HG02642 (cell line): ENCODE measurements around the gene CRB3.
A peak's percentile ranks its signal among the peaks of the same experiment; 100 is the strongest.
"Not testable (repeated sequence)": the region's sequence is repeated elsewhere in the genome, so short reads cannot be mapped to it uniquely, and the experiment has no call there.

Experiments used
- ATAC-seq: cut with Tn5 transposase; IDR thresholded peaks from one replicate; pipeline ENCODE4 v1.9.1; 2021; ENCODE audit warnings: mild to moderate bottlenecking; ENCODE audit not compliant: unreplicated experiment, poor library complexity

CRB3 gene

DNA sequence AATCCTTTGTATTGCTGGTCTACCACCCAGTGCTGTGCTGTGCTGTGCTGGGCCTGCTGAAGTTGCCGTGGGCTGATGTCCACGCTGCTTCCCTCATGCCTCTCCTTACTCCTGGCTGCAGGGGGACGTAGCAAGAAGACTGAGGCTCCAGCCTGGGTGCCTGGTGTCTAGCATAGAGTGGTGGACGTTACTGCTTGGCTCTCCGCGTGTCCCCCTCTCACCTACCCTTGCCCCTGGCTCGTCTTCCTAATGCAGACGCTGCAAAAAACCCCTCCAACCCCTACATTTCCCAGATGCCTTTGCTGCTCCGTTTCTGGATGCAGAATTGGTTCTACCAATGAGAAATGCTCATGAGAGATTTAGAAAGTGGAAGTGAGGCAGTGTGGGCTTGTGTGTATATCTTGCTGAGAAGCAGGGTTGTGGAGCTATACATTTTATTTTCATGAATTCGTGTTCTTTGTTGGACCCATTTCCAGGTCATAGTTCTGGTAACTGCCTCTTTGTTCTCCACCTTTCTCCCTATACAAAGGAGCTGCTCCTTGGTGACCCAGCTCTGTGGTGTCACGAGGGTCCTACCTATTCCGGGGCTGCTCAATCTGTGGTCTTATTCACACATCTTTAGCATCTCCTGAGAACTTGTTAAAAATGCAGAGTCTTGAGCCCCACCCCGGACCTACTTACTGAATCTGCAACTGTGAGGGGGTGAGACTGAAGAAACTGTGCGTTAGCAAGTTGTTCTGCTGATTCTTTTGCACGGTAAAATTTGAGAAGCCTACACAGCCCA, 25.4 kb downstream of the CRB3 start:
- peak; percentile 71 for ATAC-seq

DNA sequence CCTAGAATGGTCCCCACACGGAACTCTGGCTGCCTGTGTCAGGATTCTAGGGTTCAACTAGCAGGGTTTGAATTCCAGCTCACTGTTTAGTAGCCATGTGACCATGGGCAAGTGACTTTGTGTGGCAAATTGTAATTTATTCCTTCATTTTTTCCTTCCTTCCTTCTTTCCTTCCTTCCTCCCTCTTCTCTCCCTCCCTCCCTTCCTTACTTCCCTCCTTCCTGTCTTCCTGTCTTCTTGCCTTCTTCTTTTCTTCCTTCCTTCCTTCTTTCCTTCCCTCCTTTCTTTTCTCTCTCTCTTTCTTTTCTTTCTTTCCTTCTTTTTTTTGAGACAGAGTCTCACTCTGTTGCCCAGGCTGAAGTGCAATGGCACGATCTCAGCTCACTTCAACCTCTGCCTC, 26.1 kb downstream of the CRB3 start:
- no peak for ATAC-seq

DNA sequence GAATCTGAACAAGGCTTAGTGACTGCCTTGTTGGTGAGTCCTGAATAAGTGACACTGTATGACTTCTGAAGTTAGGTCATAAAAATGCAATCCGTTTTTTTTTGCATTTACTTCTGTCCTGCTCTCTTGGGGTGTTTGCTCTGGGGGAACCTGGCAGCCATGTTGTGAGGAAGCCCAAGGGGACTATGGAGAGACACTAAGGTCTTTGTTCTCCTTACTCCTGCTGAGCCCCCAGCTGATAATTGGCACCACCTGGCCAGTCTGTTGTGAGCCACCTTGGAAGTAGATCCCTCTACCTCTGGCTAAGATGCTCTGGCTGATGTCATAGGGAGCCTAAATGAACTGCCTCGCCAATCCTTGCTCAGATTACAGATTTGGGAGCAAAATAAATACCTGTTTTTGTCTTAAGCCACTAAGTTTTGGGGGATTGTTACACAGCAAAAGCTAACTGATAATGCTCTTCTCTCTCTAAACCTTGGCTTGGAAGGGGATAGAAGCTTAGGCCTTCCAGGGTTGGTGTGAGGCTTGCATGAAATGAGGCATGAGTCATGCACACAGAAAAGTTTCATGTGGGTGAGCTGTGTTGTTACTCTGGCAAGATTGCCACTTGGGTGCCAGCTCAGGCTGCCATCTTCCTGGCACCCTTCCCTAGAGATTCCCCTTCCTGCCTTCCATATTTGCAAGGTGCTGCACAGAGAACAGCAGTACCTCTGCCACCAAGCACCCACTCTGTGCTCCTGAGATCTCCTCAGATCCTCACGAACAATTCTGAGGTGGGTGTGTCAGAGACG, 27.9 kb downstream of the CRB3 start:
- ATAC-seq = no peak

DNA sequence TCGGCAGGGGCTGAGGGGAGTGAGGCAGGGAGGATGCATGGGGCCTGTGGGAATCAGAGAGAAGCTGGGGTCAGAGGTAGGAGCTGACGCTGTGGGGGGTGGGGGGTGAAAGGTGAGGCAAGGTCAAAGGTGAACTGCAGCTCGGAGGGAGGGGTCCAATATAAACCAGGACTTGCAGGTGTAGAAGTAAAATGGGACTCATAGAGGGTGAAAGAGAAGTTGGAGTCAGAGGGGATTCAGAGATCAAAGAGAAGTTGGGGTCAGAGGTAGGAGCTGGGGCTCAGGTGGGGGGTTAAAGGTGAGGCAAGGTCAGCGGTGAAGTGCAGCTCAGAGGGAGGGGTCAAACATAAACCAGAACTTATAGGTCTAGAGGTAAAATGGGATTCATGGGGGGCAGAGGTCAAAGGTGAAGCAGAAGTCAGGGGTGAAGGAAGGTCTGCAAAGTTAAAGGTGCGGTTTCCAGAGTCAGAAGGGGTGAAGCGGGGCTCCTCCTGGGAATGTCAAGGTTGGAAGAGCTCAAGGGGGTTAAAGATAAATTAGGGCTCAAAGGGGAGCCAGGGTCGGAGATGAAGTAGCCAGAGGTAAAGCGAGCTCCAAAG, 30.5 kb downstream of the CRB3 start:
- no peak for ATAC-seq

DNA sequence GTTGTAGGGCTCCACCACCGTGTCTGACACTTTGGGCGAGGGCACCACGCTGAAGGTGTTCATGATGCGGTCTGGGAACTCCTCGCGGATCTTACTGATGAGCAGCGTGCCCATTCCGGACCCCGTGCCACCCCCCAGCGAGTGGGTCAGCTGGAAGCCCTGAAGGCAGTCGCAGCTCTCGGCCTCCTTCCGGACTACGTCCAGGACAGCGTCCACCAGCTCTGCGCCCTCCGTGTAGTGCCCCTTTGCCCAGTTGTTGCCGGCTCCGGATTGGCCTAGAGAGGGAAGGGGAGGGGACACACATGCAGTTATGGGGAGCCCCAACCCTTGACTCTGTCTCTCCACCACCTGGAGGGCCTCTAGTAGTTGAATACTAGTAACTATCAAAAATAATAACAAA, 31.9 kb downstream of the CRB3 start:
- ATAC-seq = no peak

DNA sequence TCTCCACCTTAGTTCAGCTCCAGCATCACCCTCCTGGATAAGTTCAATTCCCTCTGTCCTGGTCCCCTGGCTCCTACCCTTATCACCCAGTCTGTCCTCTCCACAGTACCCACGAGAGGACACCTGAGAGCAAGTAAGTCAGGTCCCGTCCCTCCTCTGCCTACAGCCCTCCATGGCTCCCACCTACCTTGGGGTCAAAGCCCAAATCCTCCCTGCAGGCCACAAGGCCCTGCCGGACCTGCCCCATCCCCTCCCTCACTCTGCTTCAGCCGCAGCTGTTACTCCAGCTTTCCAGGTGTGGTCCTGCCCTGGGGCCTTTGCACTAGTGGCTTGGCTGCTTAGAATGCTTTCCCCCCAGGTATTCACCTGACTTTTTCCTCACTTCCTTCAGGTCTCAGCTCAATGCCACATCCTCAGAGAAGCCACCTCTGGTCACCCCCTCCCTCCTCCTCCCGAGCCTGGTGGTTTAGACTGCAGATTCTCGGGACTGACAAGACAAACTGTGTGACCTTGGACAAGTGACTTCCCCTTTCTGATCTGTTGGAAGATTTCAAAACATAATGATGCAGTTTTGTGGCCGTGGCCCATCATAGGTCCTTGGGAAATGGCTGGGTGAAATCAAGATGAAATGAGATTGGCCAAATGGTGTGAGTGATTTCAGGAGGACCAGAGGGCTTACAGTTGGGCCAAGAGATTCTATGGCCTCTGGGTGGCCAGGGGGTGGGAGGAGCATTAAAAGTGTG, 34.4 kb downstream of the CRB3 start:
- no peak for ATAC-seq

DNA sequence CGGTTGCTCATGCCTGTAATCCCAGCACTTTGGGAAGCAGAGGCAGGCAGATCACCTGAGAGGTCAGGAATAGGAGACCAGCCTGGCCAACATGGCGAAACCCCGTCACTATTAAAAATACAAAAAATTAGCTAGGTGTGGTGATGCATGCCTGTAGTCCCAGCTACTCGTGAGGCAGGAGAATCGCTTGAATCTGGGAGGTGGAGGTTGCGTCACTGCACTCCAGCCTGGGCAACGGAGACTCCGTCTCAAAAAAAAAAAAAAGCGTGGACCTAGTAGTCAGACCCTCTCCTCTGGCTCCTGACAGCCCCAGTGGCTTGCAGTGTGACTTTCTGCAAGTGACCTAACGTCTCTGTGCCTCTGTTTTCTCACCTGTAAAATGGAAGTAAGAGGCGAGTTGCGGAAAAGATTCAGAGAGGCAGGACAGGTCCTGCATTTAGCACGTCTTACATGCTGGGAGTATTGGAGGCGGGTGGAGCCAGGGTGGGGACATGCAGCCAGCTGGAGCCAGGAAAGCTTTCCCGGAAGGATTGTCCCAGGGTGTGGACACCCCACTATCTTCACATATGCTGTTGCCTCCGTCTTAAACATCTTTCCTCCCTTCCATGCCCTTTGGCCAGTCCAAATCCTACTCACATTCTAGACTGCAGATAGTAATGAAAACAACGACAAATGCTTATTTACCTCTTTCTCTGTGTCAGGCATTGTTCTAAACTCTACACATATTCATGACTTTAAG, 35.1 kb downstream of the CRB3 start:
- no peak for ATAC-seq

DNA sequence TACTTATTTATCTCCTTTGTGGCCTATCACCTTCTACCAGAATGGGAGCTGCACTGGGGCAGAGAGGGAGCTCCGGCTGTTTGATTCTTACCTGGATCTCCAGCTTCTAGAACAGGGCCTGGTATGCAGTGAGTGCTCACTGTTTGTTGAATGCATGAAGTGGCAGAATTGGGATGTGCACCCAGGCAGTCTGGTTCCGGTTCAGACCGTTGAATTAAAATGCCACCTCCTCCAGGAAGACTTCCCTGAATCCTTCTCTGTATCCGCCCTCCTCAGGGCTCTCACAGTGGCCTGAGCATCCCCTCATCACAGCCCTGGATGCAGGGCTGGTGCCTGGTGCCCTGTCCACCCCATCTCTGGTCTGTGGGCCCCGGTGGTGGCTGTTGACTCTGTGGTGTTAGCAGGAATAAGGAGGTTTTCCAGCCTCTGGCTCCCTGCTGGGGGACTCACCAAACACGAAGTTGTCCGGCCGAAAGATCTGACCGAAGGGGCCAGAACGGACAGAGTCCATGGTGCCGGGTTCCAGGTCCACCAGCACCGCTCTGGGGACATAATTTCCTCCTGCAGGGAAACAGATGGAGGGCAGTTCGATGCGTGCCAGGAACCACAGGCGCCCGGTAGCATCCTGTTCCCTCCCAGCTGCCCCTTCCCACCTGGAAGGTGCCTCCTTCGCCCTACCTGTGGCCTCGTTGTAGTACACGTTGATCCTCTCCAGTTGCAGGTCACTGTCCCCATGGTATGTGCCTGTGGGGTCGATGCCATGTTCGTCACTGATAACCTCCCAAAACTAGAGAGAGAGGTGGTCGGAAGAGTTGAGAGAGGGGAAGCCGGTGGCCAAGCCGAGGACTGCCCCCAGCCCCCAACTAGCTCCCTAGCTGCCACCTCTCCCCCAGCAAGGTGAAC, 37.0 kb downstream of the CRB3 start:
- no peak for ATAC-seq

DNA sequence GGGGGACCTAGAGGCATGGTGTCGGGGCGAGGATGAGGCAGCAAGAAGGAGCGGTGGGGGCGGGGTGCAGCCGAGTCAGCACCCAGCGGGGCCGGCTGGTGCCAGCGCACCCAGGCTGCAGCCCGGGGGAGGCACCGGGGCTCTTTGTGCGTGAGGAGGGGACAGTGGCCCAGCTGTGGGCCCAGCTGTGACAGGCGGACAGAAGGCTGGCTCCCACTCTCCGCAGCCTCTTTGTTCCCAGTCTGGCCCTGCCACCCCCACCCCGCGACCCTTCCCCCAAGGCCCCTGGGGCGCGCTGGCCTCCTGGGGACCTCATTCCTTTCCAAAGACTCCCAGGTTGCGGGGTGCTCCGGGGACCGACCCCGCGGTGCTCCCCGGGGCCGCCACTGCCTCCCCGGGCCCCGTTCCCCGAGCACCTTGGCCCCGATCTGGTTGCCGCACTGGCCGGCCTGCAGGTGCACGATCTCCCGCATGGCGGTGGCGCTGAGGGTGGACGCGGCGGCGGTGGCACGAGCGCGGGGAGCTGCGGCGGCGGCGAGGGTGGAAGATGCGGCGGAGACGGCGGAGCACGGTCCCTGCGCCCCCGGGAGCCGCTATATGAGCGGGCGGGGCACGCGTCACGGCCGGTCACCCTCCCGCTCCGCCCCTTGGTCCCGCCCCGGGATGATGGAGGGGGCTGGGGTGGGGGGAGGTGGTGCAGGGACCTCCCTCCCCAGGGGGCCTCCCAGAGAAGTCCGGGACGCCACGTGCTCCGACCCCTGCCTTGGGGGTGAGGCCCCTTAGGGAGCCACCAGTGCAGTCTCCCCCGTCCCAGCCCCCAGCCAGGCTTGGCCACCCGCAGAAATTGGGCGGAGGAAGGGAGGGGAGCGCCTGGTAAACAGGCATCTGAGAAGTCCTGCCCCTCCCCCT, 37.9 kb downstream of the CRB3 start, which contains the start of gene TUBB4A:
TSS of gene TUBB4A (minus strand) at position 570 of the 909 bp plus-strand sequence. CDS start at position 473, 97 bp downstream.
- ATAC-seq = peak; percentile 44

DNA sequence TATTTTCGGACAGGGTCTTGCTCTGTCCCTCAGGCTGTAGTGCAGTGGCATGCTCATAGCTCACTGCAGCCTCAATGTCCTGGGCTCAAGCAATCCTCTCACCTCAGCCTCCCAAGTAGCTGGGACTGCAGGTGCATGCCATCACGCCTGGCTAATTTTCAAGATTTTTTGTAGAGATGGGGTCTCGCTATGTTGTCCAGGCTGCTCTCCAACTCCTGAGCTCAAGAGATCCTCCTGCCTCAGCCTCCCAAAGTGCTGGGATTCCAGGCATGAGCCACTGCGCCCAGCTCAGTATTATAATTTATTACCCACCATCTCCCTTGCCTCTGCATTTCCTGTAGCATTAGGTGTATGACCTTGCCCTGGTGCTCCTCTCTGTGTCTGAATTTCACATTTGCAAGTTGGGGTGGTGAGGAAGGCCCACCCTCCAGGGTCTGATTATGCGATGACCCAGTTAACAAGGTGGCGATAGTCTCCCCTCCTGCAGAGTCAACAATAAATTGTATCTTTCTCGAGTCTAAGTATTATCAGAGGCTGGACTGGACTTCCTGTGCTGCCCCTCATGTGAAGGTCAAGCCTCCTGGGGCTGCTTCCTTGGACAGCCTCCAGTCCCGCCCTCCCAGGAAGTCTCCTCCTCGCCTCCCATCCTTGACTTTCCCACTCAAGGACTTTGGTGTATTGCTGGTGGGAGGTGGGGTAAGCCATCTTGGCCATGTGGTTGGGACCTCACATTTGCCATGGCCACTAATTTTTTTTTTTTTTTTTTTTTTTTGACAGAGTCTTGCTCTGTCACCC, 39.5 kb downstream of the CRB3 start:
- ATAC-seq = no peak

DNA sequence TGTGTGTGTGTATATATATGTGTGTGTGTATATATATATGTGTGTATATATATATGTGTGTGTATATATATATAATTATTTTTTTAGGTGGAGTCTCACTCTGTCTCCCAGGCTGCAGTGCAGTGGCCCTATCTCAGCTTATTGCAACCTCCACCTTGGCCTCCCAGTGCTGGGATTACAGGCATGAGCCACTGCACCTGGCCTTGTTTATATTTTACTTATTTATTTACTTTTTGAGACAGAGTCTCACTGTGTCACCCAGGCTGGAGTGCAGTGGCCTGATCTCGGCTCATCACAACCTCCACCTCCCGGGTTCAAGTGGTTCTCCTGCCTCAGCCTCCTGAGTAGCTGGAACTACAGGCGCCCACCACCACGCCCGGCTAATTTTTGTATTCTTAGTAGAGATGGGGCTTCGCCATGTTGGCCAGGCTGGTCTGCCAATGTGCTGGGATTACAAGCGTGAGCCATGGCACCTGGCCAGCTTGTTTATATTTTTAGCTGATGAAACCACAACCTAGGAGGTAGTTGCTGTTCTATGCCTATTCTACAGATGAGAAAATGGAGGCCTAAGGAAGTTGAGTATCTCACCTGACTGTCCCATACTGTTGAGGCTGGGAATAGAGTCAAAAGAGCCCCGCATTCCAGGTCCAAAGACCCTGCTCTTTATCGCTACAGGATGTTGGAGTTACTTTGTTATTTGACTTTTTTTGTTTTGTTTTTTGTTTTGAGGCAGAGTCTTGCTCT, 44.1 kb downstream of the CRB3 start:
- not testable (repeated sequence) for ATAC-seq

DNA sequence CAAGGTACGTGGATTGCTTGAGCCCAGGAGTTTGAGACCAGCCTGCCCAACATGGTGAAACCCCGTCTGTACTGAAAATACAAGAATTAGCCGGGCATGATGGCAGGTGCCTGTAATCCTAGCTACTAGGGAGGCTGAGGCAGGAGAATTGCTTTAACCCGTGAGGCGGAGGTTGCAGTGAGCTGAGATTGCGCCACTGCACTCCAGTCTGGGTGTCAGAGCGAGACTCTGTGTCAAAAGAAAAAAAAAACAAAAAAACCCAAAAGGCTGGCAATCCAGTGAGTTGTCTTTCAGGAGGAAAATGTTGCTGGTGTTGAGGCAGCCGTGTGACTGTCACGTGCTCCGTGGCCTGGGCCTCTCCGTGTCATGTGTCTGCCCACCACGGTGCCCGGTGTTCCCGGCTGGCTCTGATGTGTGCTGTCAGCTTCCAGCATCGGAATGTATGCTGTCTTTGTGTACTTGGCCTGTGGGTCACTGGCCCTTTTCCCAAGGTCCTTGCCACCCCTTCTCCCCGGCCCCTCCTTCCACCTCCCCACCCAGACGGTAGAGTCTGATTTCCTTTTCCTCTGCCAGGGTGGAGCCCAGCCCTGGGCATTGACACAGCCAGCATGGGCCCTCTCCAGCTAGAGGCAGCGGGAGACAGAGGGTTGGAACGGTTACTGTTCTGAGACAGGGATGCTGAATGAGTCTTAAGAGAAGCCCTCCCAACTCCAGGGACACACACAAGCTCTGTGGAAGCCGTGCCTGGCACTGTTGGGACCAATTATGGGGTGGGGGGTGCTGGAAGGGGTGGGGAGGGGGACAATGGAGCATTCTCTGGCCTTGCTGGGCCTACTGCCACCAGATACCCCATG, 45.3 kb downstream of the CRB3 start:
- ATAC-seq = no peak

DNA sequence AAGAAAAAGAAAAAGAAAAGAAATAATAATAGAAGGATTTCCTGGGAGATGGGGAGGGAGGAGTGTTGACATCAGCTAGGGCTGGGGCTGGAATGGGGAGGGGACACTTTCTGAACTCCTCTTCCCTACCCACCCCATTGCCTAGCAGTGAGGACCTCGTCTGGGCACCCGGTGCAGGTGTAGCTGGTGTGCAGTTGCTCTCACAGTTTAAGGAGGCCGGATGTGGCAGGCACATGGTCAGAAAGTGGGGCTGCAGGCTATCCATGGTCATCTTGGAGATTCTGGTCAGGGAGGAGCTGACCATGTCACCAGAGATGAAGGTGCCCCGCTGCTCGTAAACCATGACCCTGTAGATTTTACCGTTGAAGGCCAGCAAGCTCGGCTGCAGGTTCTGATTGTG, 46.5 kb downstream of the CRB3 start:
- no peak for ATAC-seq

DNA sequence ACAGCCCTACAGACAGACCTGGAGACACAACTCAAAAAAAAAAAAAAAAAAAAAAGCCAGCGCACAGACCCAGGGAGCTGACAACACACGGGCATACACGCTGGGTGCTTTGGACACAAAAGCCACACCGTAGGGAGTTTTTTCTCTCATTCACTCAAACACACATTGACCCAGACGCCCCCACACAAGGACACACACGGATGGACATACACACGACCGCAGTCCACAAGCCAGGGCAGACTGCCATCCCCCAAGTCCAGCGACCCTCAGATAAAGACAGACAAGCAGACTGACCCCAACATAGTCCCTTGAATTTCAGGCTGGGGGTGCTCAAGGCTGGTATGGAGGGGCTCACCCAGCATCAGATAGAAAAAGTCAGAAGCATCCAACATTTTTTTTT, 50.0 kb downstream of the CRB3 start:
- ATAC-seq = no peak

DNA sequence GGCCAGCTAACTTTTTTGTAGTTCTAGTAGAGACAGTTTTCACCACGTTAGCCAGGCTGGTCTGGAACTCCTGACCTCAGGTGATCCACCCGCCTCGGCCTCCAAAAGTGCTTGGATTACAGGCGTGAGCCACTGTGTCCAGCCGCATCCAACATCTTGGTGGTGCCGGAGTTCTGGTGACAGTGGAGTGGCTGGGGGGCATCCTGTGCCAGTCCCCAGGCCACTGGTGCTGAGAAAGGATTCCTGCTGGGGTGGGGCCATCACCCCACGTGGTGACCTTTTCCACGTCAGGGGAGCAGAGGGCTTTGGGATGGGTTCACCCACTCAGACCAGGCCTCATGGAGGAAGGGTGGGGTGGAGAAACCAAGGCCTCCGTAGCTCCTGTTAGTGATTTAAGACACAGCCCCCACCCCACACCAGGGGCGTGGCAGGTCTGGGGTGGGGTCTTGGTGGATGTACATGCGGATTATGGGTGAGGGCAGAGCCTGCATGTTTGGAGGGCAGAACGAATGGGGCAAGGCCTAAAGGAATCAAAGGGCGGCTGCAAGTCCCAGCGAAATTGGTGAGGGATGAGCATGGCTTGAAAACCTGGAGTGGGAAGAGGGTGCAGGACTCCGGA, 51.0 kb downstream of the CRB3 start:
- no peak for ATAC-seq
